GM12874 (cell line): ENCODE measurements around the gene PAK6.

Experiments
- CTCF ChIP-seq: IDR thresholded peaks from 2 replicates; pipeline ENCODE4 v1.5.1; 2011; ENCODE audit warnings: low read depth, mild to moderate bottlenecking, control low read depth, low read length, moderate library complexity; ENCODE audit not compliant: insufficient read depth

The PAK6 gene

GRCh38 chr15:40258544-40258943 lies 19.7 kb downstream of the PAK6 start:
- no peak for TF ChIP-seq CTCF

- no peak for TF ChIP-seq CTCF
These were observed 20.2 kb downstream of the PAK6 start for GRCh38 chr15:40259021-40259420.

- TF ChIP-seq CTCF = no peak
These were observed 24.3 kb downstream of the PAK6 start for GRCh38 chr15:40263024-40263754.

- no peak for TF ChIP-seq CTCF
These were observed 25.7 kb downstream of the PAK6 start for GRCh38 chr15:40264321-40265153.

GRCh38 chr15:40265355-40265754 lies 26.5 kb downstream of the PAK6 start:
- TF ChIP-seq CTCF = no peak

GRCh38 chr15:40265875-40266274 lies 27.0 kb downstream of the PAK6 start:
- no peak for TF ChIP-seq CTCF

GRCh38 chr15:40266828-40267304 lies 28.0 kb downstream of the PAK6 start:
- no peak for TF ChIP-seq CTCF
